T-helper 2 cell treated with Interferon-gamma antibody and Interleukin-4, amounts not matched to agents 100 ng/mL and 5 ng/mL, for 36 hours (primary cell): ENCODE results near the gene ELAVL2. TPM values are rescaled to one million over a fixed set of nuclear protein-coding genes. Genes with fewer than 3 reads are reported as not detected.

Experiments used
- intact Hi-C: fragments of 100-400 bp; cut with micrococcal nuclease; formaldehyde crosslinking; loops from one replicate; pipeline ENCODE4 v1.15.1; 2023
- total RNA-seq: library from RNA; stranded (reverse); gene quantifications from 2 replicates; pipeline ENCODE4 v1.2.3, GENCODE V29; 2022

ELAVL2 gene
- total RNA-seq, result not detected in 2 replicates

GRCh38 chr9:23826120-23826629 lies at the start of gene ELAVL2:
ELAVL2 (minus strand) TSS chr9:23826240; CDS start chr9:23762234, 64,006 bp downstream.
- intact Hi-C loops, result loop anchor here (10.0 kb wide), 1 partner anchor 1821 kb away; the partner anchor contains the start of gene CDKN2B

DNA sequence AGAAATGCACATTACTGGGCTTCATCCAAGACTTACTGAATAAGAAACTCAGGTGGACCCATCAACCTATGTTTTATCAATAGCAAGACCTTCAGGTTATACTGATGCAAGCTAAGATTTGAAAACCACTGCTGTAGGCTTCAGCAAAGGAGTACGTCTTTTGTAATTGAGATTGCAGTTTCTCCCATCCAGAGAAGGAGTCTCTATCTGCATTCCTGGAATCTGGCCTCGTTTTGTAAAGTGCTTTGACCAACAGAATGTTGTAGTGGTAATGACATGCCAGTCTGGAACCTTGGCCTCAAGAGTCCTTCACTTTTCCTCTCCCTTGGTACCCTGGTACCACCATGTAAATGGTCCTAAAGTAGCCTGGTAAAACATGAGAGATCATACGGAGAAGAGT lies 32.2 kb upstream of the ELAVL2 start:
- intact Hi-C loops, result no loop called here

DNA sequence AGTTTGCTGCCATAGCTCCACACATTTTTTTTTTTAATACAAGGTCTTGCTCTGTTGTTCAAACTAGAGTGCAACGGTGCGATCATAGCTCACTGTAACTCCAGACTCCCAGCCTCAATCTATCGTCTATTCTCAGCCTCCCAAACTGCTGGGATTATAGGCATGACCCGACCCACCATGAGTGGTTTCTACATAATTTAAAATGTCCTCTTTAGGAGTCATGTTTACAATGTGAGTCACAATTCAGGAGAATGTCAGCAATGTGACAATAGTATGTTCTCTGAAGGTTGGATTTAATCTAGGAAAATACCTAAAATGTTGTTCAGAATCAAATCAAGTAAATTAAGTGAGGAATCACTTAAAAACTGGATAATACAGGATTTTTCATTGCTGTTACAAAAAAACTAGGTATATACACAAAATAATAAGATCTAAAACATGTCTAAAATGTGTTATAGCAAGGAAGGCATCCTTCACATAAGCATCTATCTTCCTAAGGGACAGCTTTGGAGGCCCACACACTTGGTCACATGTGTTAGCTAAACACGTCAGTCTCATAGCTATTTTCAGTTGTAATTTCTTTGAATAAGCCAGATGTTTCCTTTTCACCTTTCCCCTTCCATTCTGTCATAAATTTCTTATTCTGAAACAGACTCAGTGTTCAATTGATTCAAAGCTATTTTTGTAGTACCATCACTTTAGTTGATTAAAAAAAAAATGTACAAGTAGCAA lies 30.0 kb upstream of the ELAVL2 start:
- intact Hi-C loops, result no loop called here

DNA sequence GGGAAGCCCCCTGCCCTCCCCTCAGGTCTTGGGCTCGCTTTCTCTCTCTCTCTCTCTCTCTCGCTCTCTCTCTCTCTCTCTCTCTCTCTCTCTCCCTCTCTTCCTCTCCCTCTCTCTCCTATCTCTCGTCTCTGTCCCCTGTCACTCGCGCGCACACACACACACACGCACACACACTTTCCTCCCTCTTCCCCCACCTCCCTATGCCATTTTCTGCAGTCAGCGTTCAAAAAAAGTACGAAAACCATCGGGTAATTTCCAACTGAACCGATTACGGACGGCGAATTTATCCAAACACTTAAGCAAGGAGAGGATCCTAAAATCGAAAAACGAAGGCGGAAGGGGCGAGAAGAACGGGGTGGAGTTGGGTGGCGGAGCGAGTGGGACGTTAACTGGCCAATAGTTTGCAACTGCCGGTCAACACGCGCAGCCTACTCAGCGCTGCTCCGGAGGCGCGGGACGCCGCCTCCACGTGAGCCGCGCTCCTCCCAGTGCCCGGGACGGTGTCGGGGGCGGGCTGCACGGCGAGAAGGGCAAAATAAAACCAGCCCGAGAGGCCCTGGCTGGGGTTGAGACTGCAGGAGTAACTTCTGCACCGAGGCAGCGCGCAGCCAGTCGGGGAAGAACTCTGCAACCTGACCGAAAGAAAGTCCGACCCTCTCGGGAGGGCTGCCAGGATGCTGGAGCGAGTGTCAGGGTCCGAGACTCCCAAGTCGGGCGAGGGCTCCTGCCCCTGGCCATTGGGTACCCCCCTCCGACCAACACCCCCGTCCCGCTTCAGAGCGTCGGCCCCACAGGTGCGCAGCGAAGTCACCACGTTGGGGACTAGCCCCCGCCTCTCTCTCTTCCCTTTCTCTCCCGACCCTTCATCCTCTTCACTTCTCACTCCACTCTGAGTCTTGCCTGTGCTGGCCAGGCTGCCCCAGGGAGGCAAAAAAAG lies 24.9 kb upstream of the ELAVL2 start:
- intact Hi-C loops, result no loop called here

DNA sequence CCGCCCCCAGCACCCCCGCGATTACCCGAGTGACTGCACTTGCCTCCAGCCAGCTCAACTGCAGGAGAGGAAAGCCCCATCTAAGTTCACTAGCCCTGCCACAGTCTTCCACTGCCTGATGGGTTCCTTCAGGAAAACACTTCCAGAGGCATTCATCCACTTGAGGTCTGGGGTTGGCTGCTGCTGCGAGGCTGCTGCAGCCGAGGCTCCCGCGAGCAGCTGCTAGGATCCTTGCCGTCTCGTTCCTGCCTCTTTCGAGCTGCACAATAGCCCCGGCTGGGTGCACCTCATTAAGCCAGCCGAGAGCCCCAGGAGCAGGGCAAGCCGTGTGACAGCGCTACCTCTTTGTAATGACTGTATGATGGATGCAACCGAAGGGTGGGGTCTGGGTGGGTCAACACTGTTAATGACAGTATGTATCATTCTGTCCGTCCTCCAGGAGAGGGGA lies 24.2 kb upstream of the ELAVL2 start:
- intact Hi-C loops, result no loop called here

GRCh38 chr9:23849379-23850035 lies 23.5 kb upstream of the ELAVL2 start:
- intact Hi-C loops, result no loop called here

- intact Hi-C loops, result no loop called here
Observed at GRCh38 chr9:23842565-23843129, 16.6 kb upstream of the ELAVL2 start.

GRCh38 chr9:23841304-23841703 lies 15.3 kb upstream of the ELAVL2 start:
- intact Hi-C loops, result no loop called here

GRCh38 chr9:23837038-23837437 lies 11.0 kb upstream of the ELAVL2 start:
- intact Hi-C loops, result no loop called here

DNA sequence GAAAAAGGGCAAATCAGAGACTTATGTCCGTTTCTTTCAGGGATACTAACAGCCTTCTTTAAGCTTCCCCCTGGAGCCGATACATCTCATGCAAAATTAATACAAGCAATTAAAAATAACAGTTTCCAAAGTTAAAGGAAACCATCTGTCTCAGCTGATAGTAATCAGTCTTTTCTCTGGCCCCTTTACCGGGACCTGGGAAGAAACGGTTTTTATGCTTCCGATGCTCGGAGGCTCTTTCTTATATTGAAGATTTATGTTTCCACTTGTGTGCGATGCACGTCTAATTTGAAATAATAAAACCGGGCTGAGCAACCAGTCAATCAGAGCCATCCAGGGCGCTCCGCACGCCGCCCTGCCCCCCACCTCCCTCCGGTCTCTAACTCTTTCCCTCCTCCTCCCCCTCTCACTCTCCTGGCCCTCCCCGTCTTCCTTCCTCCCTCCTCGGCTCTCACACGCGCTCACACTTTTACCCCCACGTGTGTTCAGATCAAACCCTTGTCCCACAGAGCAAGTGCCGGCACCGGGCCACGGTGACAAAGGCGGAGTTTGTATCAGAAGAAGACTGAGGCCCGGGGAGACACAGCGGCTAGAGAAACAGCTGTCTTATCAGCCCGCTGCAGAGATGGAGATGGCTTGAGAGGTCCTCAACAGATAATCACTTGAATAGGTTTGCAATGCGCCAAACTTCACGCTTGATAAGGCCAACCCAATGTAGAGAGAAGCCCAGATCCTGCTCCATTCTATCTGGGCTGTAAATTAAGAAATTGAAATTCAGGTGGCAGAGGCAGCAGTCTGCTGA lies 5.1 kb upstream of the ELAVL2 start:
- intact Hi-C loops, result no loop called here

- intact Hi-C loops, result no loop called here
Observed at GRCh38 chr9:23830476-23830805, 4.4 kb upstream of the ELAVL2 start.

- intact Hi-C loops, result loop anchor here (10.0 kb wide), 1 partner anchor 1825 kb away; the partner anchor contains the start of gene CDKN2B
Observed at GRCh38 chr9:23829580-23830475, 3.8 kb upstream of the ELAVL2 start.

DNA sequence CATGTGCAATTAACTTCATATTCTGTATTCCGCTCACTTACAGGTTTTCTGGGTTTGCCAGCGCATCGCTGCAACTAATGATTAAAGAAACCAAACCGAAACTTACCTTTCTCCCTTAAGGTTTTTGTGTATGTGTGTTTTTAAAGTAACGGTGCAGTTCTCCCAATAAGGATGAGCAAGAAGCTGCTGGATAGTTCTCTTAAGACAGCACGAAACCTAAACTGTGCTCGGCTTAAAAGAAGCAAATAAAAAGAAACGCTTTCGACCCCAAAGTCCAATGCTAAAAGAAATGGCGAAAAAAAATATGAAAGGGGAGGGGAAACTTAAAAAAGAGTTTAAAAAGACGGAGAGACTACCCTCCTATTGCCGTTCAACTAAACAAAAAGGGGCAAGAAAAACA lies 340 bp downstream of the ELAVL2 start:
- intact Hi-C loops, result loop anchor here (10.0 kb wide), 1 partner anchor 1821 kb away; the partner anchor contains the start of gene CDKN2B

GRCh38 chr9:23824830-23825591 lies 1.0 kb downstream of the ELAVL2 start:
- intact Hi-C loops, result loop anchor here (10.0 kb wide), 1 partner anchor 1820 kb away; the partner anchor contains the start of gene CDKN2B

DNA sequence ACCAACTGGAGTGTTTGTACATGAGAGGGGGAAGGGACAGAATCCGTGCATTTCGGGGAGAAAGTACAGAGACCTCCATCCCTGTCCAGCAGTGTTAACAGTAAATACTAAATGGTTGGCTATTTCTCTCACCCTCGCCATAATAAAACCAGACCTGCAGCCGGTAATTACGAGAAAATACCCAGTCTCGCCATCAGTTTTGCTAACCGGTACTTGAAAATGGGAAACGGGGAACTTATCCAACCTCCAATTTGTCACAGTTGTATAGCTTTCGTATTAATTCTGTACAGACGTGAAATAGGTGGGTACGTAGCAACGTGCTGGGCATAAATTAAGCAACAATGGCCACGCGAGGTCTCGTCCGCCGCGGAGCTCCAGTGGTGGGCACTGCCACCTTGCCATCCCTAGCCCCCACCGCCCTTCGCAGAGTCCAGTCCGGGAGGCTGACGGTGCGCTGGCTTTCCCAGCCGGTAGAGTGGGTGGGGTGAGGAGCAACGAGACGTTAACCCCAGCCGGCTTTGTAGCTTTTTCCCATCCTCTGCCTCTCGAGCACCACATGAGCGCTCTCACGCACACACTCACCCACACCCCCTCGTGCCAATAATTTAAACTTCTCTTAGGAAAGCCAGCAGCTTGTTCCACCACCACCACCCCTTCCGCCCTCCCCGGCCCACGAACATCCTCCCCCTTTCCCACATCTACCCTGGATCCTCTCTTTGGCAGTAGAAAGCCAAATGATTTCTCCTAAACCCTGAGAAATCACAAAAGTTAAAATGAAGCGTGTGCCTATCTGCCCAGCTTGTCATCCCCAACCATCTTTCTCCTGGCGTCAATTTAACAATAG lies 1.8 kb downstream of the ELAVL2 start:
- intact Hi-C loops, result loop anchor here (10.0 kb wide), 1 partner anchor 1819 kb away; the partner anchor contains the start of gene CDKN2B

GRCh38 chr9:23823269-23823668 lies 2.8 kb downstream of the ELAVL2 start:
- intact Hi-C loops, result loop anchor here (10.0 kb wide), 1 partner anchor 1818 kb away; the partner anchor contains the start of gene CDKN2B
